Fibroblast of lung (primary cell): Measurements from ENCODE around the gene NEK2.

Source experiments
- CTCF ChIP-seq, 2 donors: IDR thresholded peaks in 1 of 2; conservative IDR thresholded peaks in 1 of 2; 1 replicate in 1 of 2; 2 replicates in 1 of 2; pipeline ENCODE4 v1.5.1; 2011 to 2012; ENCODE audit warnings: low read length in 2 of 2, control low read depth in 1 of 2, inconsistent platforms in 1 of 2, low read depth in 1 of 2, mild to moderate bottlenecking in 1 of 2
- EZH2 ChIP-seq: IDR thresholded peaks from 2 replicates; pipeline ENCODE4 v1.5.1; 2012; ENCODE audit warnings: low read length, control low read depth, mild to moderate bottlenecking; ENCODE audit errors: missing control alignments

GRCh38 chr1:211715971-211716370, 40.5 kb upstream of the NEK2 start:
- TF ChIP-seq CTCF (conservative IDR thresholded peaks at IDR 0.05 in 1 of 2, IDR thresholded peaks at IDR 0.05 in 1 of 2; ENCODE audit: low read depth in 1 of 2, low read length in 2 of 2) (no peak), EZH2 (no peak)
